Keratinocyte (primary cell): ENCODE data around the gene PDXDC1. TPM values are rescaled to one million over a fixed set of nuclear protein-coding genes. Genes with fewer than 3 reads are reported as not detected.
A peak's percentile ranks its signal among the peaks of the same experiment; 100 is the strongest.
"Not testable (repeated sequence)": the region's sequence is repeated elsewhere in the genome, so short reads cannot be mapped to it uniquely, and the experiment has no call there.

Source experiments
- DNase-seq: peaks from one replicate; pipeline ENCODE4 v3.0.0-alpha.2; 2011; ENCODE audit warnings: low read depth, missing footprints, low spot score
- FAIRE-seq: peaks from 2 replicates; lab custom pipeline; 2011; peaks lifted over from hg19 to GRCh38; lab: Jason Lieb, UNC
- H2AFZ ChIP-seq: 2 replicates; pipeline ENCODE4 v1.6.0; 2012; ENCODE audit warnings: low read length, control low read depth, inconsistent platforms; ENCODE audit not compliant: control insufficient read depth
- H3K27ac ChIP-seq: 2 replicates; pipeline ENCODE4 v1.5.1; 2011; ENCODE audit warnings: low read length; ENCODE audit not compliant: control insufficient read depth, insufficient read depth
- H3K27me3 ChIP-seq: 3 replicates; pipeline ENCODE4 v1.6.0; 2011; ENCODE audit warnings: low read length; ENCODE audit not compliant: control insufficient read depth, insufficient read depth; ENCODE audit errors: extremely low read depth
- H3K36me3 ChIP-seq, 2 experiments: 2 replicates in 1 of 2; 3 replicates in 1 of 2; pipeline ENCODE4 v1.5.1; 2011; ENCODE audit warnings: low read length in 2 of 2, mild to moderate bottlenecking in 1 of 2; ENCODE audit not compliant: control insufficient read depth in 2 of 2, insufficient read depth in 2 of 2; ENCODE audit errors: extremely low read depth in 1 of 2
- H3K4me1 ChIP-seq: 3 replicates; pipeline ENCODE4 v1.5.1; 2011; ENCODE audit warnings: low read length; ENCODE audit not compliant: control insufficient read depth, insufficient read depth; ENCODE audit errors: extremely low read depth
- H3K4me2 ChIP-seq: 3 replicates; pipeline ENCODE4 v1.6.0; 2011; ENCODE audit warnings: low read depth, low read length; ENCODE audit not compliant: control insufficient read depth, insufficient read depth; ENCODE audit errors: extremely low read depth
- H3K4me3 ChIP-seq, 3 experiments: fragments of 200-600 bp in 1 of 3; sonication (generic) in 1 of 3; 2 replicates in 2 of 3; 3 replicates in 1 of 3; pipeline ENCODE4 v1.5.1; 2011 to 2016; ENCODE audit warnings: low read length in 3 of 3, mild to moderate bottlenecking in 3 of 3, control low read depth in 2 of 3, inconsistent platforms in 1 of 3, low read depth in 1 of 3, mixed read lengths in 1 of 3, mixed run types in 1 of 3, moderate library complexity in 1 of 3; ENCODE audit not compliant: control insufficient read depth in 2 of 3, insufficient read depth in 2 of 3; ENCODE audit errors: extremely low read depth in 1 of 3
- H3K79me2 ChIP-seq: 2 replicates; pipeline ENCODE4 v1.6.0; 2012; ENCODE audit warnings: low read length; ENCODE audit not compliant: control insufficient read depth, insufficient read depth
- H3K9ac ChIP-seq: 3 replicates; pipeline ENCODE4 v1.6.0; 2011; ENCODE audit warnings: low read length; ENCODE audit not compliant: control insufficient read depth, insufficient read depth; ENCODE audit errors: extremely low read depth
- H3K9me1 ChIP-seq: 3 replicates; pipeline ENCODE4 v1.6.0; 2011; ENCODE audit warnings: low read length; ENCODE audit not compliant: control insufficient read depth, insufficient read depth; ENCODE audit errors: extremely low read depth
- H3K9me3 ChIP-seq: 2 replicates; pipeline ENCODE4 v1.5.1; 2012; ENCODE audit warnings: low read depth, low read length; ENCODE audit not compliant: control insufficient read depth
- H4K20me1 ChIP-seq: 3 replicates; pipeline ENCODE4 v1.6.0; 2011; ENCODE audit warnings: low read length; ENCODE audit not compliant: control insufficient read depth, insufficient read depth; ENCODE audit errors: extremely low read depth
- dilution Hi-C: fragments of 300-500 bp; cut with MboI; formaldehyde crosslinking; loops from one replicate; pipeline ENCODE4 v1.7.0; 2020; ENCODE audit warnings: low sequenced_read_pairs; ENCODE audit not compliant: extremely low pct_ligation_motif_present
- polyA plus RNA-seq, 5 experiments: library from polyadenylated mRNA; depleted of rRNA in 3 of 5; stranded (reverse) in 3 of 5; stranded (forward) in 1 of 5; unstranded in 1 of 5; fragments of >200 nt; gene quantifications; 1 replicate in 1 of 5; 2 replicates in 3 of 5; 3 replicates in 1 of 5; pipeline versions ENCODE4 v1.2.1 to v1.2.3, GENCODE V29; 2011 to 2012; ENCODE audit warnings: missing spikeins in 2 of 5, low read depth in 1 of 5, low replicate concordance in 1 of 5
- TF ChIP-seq, protein P1 (sequence below), 3 experiments: IDR thresholded peaks in 1 of 3; conservative IDR thresholded peaks in 1 of 3; optimal IDR thresholded peaks in 1 of 3; 2 replicates in 2 of 3; 3 replicates in 1 of 3; pipeline versions ENCODE3 to v1.5.1; 2011; ENCODE audit warnings: low read length in 3 of 3, mild to moderate bottlenecking in 3 of 3, moderate library complexity in 2 of 3, control low read depth in 1 of 3, inconsistent platforms in 1 of 3; ENCODE audit not compliant: insufficient read depth in 2 of 3; ENCODE audit errors: extremely low read depth in 1 of 3

Gene PDXDC1
- polyA plus RNA-seq, 1 donor (not counting 4 experiments of a cell fraction or from before 2014, with no cell fraction given), result 70.7 TPM

DNA sequence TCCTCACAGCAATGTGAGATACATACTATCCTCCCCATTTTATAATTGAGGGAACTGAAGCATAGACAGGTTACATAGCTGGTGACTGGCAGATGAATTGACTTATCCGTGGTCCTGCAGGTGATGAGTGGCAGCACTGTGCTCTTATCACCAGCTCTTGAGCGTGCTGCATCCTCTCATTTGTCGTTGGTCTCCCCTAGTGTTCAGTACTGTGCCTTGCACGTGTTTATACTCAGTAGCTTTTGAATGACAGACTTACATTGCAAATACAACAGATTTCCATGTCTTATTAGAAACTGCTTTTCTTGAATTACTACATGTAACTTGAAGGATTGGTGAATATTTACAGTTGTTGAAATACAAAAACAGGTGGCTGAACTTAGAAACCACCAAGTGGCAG, 47.4 kb downstream of the PDXDC1 start:
- H3K9me3 ChIP-seq, H3K27me3 ChIP-seq, H3K4me1 ChIP-seq, H3K27ac ChIP-seq, dilution Hi-C loops, FAIRE-seq, H4K20me1 ChIP-seq, H3K79me2 ChIP-seq, DNase-seq, H3K9me1 ChIP-seq, H3K4me3 ChIP-seq, H2AFZ ChIP-seq, H3K9ac ChIP-seq, H3K4me2 ChIP-seq: not testable (repeated sequence)
- TF ChIP-seq, protein P1, sequence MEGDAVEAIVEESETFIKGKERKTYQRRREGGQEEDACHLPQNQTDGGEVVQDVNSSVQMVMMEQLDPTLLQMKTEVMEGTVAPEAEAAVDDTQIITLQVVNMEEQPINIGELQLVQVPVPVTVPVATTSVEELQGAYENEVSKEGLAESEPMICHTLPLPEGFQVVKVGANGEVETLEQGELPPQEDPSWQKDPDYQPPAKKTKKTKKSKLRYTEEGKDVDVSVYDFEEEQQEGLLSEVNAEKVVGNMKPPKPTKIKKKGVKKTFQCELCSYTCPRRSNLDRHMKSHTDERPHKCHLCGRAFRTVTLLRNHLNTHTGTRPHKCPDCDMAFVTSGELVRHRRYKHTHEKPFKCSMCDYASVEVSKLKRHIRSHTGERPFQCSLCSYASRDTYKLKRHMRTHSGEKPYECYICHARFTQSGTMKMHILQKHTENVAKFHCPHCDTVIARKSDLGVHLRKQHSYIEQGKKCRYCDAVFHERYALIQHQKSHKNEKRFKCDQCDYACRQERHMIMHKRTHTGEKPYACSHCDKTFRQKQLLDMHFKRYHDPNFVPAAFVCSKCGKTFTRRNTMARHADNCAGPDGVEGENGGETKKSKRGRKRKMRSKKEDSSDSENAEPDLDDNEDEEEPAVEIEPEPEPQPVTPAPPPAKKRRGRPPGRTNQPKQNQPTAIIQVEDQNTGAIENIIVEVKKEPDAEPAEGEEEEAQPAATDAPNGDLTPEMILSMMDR (optimal IDR thresholded peaks at IDR 0.05 in 1 of 3, IDR thresholded peaks at IDR 0.05 in 1 of 3, conservative IDR thresholded peaks at IDR 0.05 in 1 of 3; ENCODE audit: extremely low read depth in 1 of 3, insufficient read depth in 2 of 3, low read length in 3 of 3), result peak in 2 of 3 experiments; percentile 50 to 62
- H3K36me3 ChIP-seq, result peaks cover 16 to 27% of the 10 kb centered on the region in 2 experiments

DNA sequence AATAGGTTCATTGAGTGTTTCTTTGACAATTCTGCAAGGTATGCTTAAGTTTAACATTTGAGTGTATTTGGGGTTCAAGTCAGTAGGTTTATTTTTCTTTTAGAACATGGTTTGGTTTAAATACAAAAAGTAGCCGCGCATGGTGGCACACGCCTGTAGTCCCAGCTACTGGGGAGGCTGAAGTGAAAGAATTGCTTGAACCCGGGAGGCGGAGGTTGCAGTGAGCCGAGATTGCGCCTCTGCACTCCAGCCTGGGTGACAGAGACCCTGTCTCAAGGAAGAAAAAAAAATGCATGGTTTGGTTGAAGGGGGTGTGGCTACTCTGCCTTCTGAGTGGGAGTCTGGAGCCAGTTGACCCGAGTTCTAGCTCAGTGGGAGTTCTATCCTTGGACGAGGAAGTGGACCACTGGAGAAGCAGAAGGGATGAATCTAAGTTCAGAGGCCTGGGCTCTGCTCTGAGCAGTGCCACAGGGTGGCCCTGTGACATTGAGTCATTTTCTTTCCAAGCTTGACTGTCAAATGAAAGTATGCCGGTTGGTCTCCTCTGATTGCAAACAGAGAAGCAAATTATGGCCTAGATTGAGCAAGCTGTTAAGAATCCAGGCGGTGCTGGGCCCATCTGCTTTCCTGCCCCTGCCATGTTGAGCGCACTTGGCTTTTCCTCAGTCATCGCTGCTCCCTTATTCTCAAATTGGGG, 48.7 kb downstream of the PDXDC1 start:
- FAIRE-seq, H4K20me1 ChIP-seq, H3K4me3 ChIP-seq, H2AFZ ChIP-seq, H3K9ac ChIP-seq, H3K4me2 ChIP-seq, H3K9me3 ChIP-seq, H3K27me3 ChIP-seq, DNase-seq, dilution Hi-C loops, H3K79me2 ChIP-seq, H3K9me1 ChIP-seq, H3K27ac ChIP-seq, H3K4me1 ChIP-seq: not testable (repeated sequence)
- H3K36me3 ChIP-seq, result peaks cover 13 to 25% of the 10 kb centered on the region in 2 experiments

DNA sequence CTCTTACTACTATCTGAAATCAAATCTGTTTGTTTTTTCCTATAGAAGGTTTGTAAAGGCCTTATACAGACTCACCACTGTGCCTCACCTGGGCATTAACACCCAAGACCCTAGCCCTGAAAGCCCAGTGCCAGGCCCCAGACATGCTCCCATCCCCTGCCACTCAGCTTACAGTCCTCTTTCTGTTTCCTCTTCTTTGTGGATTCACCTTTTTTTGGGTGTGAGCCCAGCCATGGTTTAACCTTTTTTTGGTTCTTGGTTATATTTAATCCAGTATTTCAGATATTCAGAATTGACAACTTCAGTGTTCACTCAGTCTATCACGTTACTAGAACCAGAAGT, 50.0 kb downstream of the PDXDC1 start:
- dilution Hi-C loops, H4K20me1 ChIP-seq, H3K27ac ChIP-seq: not testable (repeated sequence)

DNA sequence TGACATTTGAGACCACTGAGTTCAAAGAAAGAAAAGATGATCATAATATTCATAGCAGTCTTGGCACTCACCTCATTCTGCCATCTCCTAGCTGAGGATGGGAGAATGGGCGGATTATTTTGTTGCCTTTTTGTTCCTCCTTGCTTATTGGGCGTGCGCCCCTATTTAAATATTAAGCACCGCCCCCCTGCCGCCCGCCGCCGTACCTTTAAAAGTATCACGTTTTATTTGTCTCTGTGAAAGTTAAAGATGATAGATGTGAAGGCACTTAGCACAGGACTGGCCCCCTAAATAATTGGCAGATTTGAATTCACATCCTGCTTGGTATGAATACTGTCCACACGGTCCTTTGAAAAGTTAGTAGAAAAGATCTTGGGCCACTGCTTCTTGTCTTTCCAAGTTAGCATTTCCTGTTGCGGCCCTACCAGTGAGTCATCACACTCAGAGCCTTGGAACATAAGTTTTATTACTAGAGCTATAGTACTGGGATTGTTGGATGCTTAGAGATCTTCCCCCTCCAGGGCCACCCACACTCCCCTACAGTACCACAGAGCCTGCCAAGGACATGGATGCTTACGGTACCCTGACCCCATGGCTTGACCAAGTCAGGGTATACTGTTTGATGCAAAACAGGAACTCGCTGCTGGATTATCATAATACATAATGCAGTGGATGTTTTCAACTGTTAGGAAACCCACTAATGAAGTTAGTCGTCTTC, 50.6 kb downstream of the PDXDC1 start:
- Histone ChIP-seq H3K4me1 (peaks cover 11% of the 10 kb centered on the region), H3K36me3 (peaks cover 13 to 17% of the 10 kb centered on the region in 2 experiments)
- H4K20me1 ChIP-seq, H3K9me3 ChIP-seq, H3K27me3 ChIP-seq, H3K27ac ChIP-seq, H3K79me2 ChIP-seq, H3K4me2 ChIP-seq, H2AFZ ChIP-seq, DNase-seq, H3K9ac ChIP-seq, dilution Hi-C loops, H3K4me3 ChIP-seq, H3K9me1 ChIP-seq: not testable (repeated sequence)
- FAIRE-seq, result peak; percentile 75

More for the DNA sequence above, 50.0 kb downstream of the PDXDC1 start:
- H3K9me1 ChIP-seq, H3K4me3 ChIP-seq, H3K27me3 ChIP-seq, H3K9me3 ChIP-seq, H3K79me2 ChIP-seq, DNase-seq, H3K9ac ChIP-seq, H3K4me2 ChIP-seq, FAIRE-seq, H2AFZ ChIP-seq: not testable (repeated sequence)
- Histone ChIP-seq H3K4me1 (peaks cover 11% of the 10 kb centered on the region), H3K36me3 (peaks cover 13 to 17% of the 10 kb centered on the region in 2 experiments)
